ENCODE measurements around the gene SYCP2. TPM values are rescaled to one million over a fixed set of nuclear protein-coding genes. Genes with fewer than 3 reads are reported as not detected.
A peak's percentile ranks its signal among the peaks of the same experiment; 100 is the strongest.

Gene SYCP2
- total RNA-seq, 1 donor from 2014 or later, result 1.6 TPM

GRCh38 chr20:59837623-59838394, 95.6 kb downstream of the SYCP2 start:
- H3K4me3 Mint-ChIP-seq, result no peak overlapping the region
- H3K36me3 Mint-ChIP-seq, result no peaks in the 10 kb centered on the region
- no peaks in the 10 kb centered on the region for H3K9me3 Mint-ChIP-seq
- H3K4me1 Mint-ChIP-seq (ENCODE audit: unreplicated experiment), result peaks cover 20% of the 10 kb centered on the region
- peaks cover 67% of the 10 kb centered on the region for H3K27me3 Mint-ChIP-seq
- no peak overlapping the region for H3K27ac Mint-ChIP-seq
- TF ChIP-seq CTCF (conservative IDR thresholded peaks at IDR 0.05), result no peak
- no peak for DNase-seq (ENCODE audit: extremely low spot score, unreplicated experiment)

- no peak overlapping the region for H3K27ac Mint-ChIP-seq
- peak overlapping the region; percentile 73 for H3K4me3 Mint-ChIP-seq
- DNase-seq (ENCODE audit: extremely low spot score, unreplicated experiment), result no peak
- H3K36me3 Mint-ChIP-seq, result no peaks in the 10 kb centered on the region
- no peaks in the 10 kb centered on the region for H3K9me3 Mint-ChIP-seq
- TF ChIP-seq CTCF (conservative IDR thresholded peaks at IDR 0.05), result no peak
- peaks cover 56% of the 10 kb centered on the region for H3K27me3 Mint-ChIP-seq
- H3K4me1 Mint-ChIP-seq (ENCODE audit: unreplicated experiment), result peaks cover 20% of the 10 kb centered on the region
These were observed 96.7 kb downstream of the SYCP2 start for GRCh38 chr20:59836767-59837166.

- Mint-ChIP-seq H3K4me3 (peak overlapping the region; percentile 73), H3K27ac (no peak overlapping the region), H3K36me3 (no peaks in the 10 kb centered on the region), H3K9me3 (no peaks in the 10 kb centered on the region), H3K4me1 (ENCODE audit: unreplicated experiment) (peaks cover 20% of the 10 kb centered on the region), H3K27me3 (peaks cover 49% of the 10 kb centered on the region)
- no peak for TF ChIP-seq CTCF (conservative IDR thresholded peaks at IDR 0.05)
- no peak for DNase-seq (ENCODE audit: extremely low spot score, unreplicated experiment)
These were observed 97.7 kb downstream of the SYCP2 start for GRCh38 chr20:59835448-59836395.

- H3K36me3 Mint-ChIP-seq, result no peaks in the 10 kb centered on the region
- no peaks in the 10 kb centered on the region for H3K9me3 Mint-ChIP-seq
- no peak overlapping the region for H3K4me3 Mint-ChIP-seq
- peaks cover 51% of the 10 kb centered on the region for H3K27me3 Mint-ChIP-seq
- TF ChIP-seq CTCF (conservative IDR thresholded peaks at IDR 0.05), result no peak
- DNase-seq (ENCODE audit: extremely low spot score, unreplicated experiment), result no peak
- peaks cover 20% of the 10 kb centered on the region for H3K4me1 Mint-ChIP-seq (ENCODE audit: unreplicated experiment)
- peak overlapping the region; percentile 28 for H3K27ac Mint-ChIP-seq
These were observed 98.4 kb downstream of the SYCP2 start for GRCh38 chr20:59835057-59835447.

GRCh38 chr20:59832406-59833363, 100.8 kb downstream of the SYCP2 start:
- H3K27ac Mint-ChIP-seq, result no peak overlapping the region
- peaks cover 16% of the 10 kb centered on the region for H3K4me1 Mint-ChIP-seq (ENCODE audit: unreplicated experiment)
- no peak for TF ChIP-seq CTCF (conservative IDR thresholded peaks at IDR 0.05)
- no peak for DNase-seq (ENCODE audit: extremely low spot score, unreplicated experiment)
- peaks cover 56% of the 10 kb centered on the region for H3K27me3 Mint-ChIP-seq
- no peak overlapping the region for H3K4me3 Mint-ChIP-seq
- H3K9me3 Mint-ChIP-seq, result no peaks in the 10 kb centered on the region
- H3K36me3 Mint-ChIP-seq, result no peaks in the 10 kb centered on the region
